ENCODE results near the gene ADAMTS8.
A peak's percentile ranks its signal among the peaks of the same experiment; 100 is the strongest.

ADAMTS8 gene

DNA sequence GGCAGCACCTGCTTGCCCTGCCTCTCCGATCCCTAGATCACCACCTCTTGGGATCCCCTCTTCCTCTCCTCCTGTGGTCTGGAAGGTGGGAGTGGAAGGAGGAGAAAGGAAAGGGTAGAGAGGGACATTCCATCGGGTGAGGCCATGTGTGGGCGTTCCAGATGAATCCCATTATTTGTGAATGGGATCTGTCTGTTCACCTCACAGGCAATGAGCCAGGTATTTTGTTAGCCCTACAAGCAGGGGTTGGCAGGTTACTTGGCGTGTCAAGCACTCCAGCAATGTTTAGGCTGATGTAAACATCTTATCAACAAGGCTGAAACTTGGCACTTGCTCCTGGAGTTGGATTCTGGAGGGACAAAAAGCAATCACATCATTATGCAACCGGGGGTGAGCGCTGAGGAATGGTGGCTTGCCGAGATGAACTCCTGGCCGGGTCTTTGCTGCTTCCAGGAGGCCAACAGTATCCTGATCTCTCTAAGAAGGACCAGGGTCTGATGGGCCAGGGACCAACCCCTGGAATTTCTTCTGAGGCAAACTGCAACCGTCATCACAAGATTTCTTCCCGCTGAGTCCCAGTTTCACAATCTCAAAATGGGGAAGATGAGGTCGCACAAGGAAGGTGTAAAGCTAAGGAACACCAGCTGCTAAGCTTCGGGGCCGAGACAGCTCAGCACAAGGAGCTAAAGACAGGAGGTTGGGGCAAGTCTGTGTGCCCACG, 7.8 kb downstream of the ADAMTS8 start:
- no peak for DNase-seq (ENCODE audit: low read depth, low spot score)

DNA sequence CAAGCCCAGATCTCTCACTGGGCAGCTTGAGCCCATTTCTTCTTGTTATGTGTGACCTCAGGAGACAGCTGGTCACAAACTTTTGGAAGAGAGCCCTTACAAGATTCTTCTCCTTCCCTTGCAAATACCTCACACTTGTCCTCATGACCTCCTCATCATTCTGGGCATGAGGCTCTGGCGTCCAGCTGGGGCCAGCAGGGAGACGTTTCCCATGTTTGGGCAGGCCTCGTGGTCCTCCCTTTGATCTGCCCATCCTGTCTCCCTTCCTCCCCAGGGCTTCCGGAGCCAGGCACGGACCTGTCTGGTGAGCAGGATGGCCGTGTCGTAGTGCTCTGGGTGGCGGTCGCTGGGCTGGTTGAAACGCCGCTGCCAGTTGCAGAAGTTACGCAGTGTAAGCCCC, 9.7 kb downstream of the ADAMTS8 start:
- no peak for DNase-seq (ENCODE audit: low read depth, low spot score)

DNA sequence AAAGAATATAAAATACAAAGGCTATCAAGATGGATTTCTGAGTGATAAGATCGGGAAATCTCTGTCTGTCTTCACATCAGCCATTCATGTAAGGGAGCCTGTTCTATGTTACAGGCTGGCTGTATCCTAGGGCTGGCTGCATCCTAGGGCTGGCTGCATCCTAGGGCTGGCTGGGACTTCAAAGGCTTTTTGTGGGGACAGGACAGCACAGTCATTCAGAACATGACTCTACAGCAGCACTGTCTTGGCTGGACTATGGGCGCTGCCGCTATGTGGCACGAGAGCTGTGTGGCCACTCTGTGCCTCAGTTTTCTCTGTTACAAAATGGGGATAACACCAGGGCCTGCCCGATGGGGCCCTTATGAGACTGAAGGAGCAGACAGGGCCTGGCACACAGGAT, 10.2 kb downstream of the ADAMTS8 start:
- no peak for DNase-seq (ENCODE audit: low read depth, low spot score)

DNA sequence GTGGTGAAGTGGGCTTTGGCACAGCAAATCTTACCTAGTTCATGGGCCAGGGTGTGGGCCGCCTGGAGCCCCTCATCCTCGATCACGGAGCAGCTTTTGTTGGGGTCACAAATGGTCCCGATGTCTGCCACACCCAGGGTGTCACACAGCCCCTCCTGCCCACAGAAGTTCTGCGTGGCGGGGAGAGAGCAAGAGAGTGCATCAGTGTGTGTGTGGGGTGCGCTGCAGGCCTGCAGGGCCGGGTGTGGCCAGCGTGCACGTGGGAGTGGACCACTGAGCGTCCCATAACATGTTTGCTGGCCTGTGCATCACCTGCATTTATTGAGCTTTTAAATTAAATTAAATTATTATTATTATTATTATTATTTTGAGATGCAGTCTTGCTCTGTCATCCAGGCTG, 11.5 kb downstream of the ADAMTS8 start:
- no peak for DNase-seq (ENCODE audit: low read depth, low spot score)

DNA sequence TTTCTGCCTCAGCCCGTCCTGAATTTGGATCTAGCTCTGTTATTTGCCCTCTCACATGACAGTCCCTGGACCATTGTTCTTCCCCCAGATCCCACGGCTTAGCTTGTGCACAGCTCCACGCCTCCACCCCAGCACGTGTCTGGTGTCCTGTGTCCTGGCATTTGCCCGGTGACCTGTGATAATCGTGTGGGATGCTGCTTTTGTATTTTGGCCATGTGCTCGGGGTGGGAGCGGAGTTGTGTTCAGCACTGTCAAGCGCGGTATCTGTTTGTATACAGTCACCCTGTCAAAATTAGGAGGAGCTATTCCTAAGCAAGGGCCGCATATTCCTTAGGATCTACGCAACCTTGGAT, 11.9 kb downstream of the ADAMTS8 start:
- DNase-seq (ENCODE audit: low read depth, low spot score): no peak

DNA sequence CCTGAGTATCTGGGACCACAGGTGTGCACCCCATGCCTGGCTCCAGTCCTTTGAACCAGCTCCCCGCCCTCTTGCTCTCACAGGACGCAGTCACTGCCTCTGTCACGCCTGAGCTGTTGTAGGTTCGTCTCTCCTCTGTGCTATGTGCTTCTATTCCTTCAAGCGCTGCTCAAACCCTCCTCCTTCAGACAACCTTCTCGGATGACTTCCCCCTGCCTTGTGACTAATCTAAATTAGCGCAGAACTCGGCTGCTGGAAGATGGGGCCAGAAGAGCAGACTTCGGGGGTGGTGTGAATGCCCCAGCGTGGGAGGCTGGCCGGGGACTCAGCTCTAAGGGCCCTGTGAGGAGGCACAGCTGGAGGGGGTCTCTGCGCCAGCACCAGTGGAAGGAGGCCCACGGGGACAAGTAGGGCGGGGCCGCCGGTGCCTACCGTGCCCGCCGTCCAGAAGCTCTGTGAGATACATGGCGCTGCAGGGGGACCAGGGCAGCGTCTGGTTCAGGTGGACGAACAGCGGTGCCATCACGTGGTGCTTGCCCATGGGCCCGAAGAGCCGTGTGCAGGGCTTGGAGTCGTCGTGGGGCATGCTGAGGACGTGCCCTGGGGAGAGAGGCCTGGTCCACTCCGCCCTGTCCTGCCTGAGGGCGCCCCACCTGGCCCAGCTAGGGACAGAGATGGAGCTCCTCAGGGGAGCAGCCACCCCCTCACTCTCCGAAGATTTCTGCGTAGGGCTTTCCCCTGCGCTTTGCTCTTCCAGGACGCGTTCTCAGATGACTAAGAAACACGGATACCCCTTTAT, 12.5 kb downstream of the ADAMTS8 start:
- DNase-seq (ENCODE audit: low read depth, low spot score): no peak

DNA sequence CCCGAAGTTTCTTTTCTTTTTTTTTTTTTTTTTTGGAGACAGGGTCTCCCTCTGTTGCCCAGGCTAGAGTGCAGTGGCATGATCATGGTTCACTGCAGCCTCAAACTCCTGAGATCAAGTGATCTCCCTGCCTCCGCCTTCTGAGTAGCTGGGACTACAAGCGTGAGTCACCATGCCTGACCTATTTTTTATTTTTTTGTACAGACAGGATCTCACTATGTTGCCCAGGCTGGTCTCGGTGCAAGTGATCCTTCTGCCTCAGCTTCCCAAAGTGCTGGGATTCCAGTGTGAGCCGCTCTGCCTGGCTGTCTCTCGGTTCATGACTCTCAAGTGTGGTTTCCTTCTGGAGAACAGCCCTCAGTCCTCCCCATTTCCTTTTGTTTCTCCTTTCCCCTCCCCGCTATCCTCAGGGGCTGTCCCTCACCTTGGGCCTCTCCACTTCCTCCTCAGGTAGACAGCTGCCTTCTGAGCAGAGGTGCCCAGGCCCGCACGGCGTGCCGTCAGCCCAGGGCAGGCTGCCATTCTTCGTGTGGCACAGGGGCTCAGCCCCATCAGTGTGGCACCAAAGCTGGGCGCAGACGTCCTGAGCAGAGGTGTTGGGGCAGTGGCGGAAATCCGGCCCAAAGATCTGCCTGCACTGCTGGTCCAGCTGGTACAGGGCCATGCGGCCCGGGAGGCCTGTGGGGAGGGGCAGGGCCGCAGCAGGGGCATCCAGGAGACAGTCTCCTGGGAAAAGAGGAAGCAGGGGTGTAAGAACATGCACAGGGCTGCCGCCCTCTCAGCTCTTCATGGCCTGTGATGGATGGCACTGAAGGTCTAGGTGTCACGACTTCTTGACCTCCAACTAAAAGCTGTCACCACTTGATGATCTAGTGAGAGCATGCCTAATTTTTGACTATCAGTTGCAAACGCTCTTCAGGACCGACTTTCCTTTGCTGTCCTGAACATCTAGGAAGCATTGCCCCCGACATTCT, 14.0 kb downstream of the ADAMTS8 start:
- no peak for DNase-seq (ENCODE audit: low read depth, low spot score)

DNA sequence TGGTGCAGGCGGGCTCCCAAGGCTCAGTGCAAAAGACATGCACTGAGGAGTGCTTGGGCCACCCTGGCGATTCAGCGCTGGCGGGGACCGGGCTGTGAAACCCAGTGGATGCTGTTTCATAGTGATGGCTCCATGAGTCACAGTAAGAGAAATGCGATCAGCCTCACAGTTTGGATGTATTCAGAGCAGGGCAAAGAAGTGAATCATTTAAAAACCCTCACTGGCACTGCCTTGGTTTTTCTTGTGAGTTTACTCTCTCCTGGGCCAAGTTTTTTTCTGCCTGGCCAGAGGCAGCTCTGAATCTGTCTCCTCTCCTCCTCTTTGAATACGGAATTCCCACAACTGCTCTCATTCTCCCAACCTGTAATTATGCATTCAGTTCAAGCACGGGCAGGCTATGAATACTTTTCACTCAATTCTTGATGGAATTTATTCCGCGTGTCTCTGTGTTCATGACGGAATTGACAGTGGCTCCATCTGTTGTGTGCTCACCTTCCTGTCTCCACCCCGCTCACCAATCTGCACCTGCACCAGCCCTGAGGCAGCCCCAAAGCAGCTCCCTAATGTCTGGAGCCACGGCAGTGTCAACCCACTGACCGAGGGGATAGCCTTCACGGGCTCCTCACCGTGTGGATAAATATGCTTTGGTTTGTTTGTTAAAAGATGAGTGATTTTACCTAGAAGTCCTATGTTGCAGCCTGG, 14.9 kb downstream of the ADAMTS8 start:
- DNase-seq (ENCODE audit: low read depth, low spot score): peak; percentile 92

DNA sequence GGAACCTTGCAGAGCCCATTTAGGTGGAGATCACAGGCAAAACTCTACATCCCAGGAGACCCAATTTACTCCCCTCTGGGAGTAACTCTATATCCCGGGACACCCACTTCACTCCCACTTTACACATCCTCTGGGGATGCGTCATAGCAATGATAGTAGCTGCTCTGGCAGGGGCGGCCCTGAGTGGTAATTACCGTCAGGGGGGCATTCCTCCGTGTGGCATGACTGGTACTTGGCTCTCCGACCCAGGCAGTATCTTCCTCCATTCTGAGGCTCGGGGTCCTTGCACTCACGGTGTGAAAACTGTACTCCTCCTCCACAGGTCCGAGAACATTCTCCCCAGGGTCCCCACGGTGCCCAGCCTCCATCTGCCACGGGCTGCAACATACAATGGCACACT, 17.2 kb downstream of the ADAMTS8 start:
- DNase-seq (ENCODE audit: low read depth, low spot score): no peak

DNA sequence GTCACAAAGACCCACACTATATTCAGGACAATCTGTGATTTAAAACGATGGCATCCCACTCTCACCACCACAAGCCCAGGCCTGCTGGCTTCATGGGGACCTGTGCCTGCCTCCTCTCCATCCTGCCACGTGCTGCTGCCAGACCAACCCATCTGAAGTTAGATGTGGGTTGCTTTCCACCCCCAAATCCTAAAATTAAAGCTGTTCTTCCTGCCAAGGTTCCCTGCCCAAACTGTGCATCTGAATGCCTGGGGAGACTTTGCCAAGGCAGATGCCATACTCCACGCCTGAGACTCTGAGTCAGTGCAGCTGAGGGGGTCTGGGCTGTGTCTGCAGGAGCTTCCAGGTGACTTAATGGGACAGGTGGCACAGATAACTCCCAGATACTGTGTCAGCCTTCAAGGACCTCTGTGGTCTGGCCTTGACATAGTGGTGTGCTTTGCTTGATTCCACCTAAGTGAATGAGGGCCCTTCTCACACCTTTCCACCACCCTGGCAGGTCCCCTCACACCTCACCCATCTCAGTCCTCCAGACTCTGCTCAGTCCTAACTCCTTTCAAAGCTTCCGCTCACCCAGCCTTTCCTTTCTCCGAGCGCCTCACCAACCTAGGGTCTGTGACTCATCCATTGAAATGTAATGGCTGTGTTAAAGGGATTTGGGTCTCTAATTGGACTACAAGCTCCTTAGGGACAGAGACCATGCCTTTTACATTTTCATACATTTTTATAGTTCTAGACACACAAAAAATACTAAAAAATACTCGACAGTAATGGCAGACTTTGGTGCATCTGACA, 18.6 kb downstream of the ADAMTS8 start:
- no peak for DNase-seq (ENCODE audit: low read depth, low spot score)

DNA sequence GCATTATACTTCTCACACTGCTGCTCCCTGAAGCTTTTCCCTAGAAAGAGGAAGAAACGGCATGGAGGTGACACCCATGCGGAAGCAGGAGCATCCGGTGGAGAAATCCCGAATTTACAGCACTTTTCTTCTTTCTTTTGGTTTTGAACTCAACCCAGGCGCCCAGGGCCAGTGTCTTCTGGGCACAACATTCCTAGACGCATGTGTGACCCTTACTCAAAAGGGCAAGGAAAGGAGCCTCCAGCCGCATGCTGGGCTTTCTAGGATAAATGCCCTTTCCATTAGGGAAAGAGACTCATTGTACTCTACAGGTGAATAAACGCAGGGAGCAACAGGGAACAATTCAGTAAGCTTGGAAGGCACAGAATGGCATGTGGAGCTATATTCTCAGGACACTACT, 19.5 kb downstream of the ADAMTS8 start:
- DNase-seq (ENCODE audit: low read depth, low spot score): no peak

DNA sequence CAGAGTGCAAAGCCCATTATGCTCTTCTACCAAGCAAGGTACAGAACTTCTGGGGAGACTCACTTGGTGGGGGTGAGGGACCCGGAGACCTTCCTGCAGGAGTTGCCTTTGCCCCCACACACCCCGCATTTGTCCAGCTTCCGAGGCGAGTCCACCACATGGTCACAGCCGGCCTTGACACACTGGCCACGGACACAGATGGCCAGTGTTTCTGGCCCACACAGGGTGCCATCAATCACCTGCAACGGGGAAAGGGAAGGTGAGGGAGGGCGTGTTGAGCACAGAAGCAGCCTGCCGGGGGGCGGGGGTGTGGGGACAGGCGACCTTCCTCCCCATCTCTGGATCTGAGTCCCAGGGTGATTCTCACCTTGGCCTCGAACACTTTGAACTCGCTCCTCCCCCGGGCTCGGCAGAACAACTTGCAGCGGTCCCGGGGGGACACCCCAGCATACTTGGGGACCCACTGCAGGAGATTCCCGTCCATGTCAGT, 20.0 kb downstream of the ADAMTS8 start:
- DNase-seq (ENCODE audit: low read depth, low spot score): no peak

DNA sequence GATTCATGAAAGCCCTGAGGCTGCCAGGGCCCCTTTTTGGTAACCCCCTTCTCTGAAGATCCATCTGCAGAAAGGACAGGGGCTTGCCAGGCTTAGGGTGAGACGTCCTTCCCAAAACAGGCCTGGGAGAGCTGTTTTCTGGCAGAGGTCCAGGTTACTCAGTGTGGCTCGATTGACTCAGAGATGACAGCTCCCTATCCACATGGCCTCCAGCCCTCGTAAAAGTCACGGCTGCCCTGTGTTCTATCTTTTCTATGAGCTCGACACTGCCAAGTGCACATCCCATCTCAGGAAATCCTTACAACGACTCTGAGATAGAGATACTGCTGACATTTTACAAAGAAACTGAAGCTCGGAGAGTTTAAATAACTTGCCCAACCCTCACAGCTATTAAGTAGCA, 20.4 kb downstream of the ADAMTS8 start:
- DNase-seq (ENCODE audit: low read depth, low spot score): peak; percentile 43

DNA sequence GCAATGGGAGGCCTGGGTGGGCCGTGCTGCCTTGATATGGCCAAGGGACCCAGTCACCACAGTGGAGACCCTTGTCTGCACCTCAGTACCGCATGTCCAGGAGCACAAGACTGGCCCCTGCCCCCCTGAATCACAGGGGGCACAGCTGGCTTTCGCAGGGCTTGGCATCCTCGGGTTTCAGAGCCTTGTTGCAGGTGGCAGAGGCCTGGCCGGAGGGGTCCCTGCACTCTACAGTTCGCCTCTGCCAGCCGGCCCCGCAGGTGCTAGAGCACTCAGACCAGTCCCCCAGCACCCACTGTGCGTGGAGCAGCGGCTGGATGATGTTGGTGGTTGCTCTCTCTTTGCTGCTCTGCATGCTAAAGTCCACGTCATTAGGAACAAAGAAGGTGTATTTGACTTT, 23.0 kb downstream of the ADAMTS8 start:
- no peak for DNase-seq (ENCODE audit: low read depth, low spot score)

DNA sequence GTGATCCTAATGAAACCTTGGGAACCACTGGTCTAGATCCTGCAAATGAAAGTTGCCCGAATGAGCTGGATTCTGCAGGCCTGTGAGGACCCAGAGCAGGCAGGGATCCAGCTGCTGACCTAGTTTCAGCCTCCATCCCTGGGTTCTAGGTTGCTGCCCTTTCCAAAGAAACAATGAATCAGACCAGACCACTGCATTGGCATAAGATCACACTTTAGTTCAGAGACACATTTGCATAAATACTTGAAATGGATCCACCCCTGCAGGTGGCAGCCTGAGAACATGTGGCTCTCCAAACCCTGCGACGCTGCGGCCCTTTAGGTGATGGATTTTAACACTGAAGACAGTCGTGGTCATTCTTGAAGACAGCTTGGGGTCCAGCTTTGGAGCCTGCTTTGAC, 23.7 kb downstream of the ADAMTS8 start:
- peak; percentile 70 for DNase-seq (ENCODE audit: low read depth, low spot score)

DNA sequence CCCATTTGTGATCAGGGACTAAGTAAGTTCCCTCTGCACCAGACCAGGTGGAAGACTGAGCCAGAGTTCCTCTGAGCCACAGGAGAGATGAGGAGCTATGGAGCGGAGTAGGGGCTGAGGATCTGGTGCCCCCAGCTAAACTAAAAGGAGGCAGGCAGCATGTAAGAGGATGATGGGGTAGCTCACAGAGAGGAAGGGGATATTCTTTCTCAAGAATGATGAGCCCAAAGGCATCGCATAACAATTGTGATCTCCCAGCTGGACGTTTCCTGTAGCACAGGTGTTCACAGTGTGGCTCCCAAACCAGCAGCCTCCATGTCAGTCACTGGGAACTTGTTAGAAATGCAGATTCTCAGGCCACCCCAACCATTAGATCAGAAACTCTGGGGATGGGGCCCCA, 24.4 kb downstream of the ADAMTS8 start:
- no peak for DNase-seq (ENCODE audit: low read depth, low spot score)

DNA sequence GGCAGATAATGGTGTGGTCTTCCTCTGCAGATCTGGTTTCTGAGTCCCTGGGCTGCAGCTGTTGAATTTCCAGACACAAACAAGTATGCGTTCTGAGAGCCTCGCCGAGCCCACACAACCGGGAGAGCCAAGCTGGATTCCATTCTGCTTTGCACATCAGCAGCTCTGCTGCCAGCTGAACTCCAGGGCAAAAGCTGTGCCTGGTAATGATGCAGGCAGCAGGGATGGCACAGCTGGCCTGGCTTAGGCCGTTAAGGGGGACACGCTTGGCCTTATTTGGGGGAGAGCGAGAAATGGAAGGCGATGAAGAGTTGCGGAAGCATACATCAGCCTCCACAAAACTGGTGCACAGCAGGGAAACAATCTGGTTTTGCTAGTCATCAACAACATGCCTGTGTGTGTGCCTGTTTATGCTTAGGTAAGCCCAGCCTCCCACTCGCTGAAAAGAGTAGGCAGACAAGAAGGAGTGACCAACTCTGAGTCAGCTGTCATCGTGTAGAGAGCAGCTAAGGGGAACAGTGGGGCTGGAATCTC, 25.1 kb downstream of the ADAMTS8 start:
- DNase-seq (ENCODE audit: low read depth, low spot score): peak; percentile 90

DNA sequence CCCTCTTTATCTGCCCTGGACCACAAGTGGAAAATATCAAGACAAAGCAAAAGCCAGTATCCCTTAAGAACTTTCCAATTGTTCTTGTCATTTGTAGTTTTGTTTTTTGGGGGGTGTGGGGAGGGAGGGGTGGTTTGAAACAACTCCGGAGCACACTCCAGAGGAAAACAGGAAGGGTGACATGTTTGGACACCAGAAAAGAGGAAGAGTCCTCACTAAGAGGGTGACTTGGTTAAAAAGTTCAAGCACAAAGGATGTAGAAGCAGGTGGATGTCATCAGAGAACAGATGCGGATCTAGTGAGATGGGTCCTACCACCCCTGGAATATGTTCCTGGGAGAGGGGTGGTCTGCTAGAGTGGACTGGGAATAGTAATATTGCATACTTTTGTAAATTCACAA, 25.8 kb downstream of the ADAMTS8 start:
- no peak for DNase-seq (ENCODE audit: low read depth, low spot score)

DNA sequence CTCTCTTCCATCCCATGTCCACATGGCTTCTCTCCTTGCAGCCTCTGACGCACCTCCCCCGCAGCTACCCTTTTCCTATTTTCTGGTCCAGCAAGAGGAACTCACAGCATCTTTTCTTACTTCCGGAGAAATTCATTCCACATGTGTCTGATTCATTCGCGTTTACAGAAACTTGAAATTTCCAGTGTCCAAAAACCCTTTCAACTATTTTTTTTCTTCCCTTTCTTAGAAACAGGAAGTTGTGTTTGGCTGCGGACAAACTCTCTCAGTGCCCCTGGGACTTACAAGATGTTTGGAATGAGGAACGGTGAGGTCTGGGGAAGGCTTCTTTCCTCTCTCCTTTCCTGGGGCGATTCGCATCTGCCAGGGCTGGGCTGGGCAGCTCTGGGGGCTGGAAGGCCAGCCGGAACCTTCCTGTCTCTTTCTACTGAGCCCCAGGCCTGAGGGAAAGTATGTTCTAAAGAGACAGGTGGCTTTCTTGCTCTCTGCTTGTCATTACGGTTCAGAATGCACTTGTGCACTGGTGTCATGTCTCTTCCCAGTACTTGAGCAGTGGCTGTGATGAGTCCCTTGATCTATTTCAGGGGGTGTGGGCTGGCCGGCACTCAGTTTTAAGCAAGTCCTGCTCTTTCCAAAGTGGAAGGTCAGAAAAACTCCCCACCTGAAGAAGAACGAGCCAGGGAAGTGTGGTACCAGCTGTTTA, 27.5 kb downstream of the ADAMTS8 start:
- DNase-seq (ENCODE audit: low read depth, low spot score): peak; percentile 24

DNA sequence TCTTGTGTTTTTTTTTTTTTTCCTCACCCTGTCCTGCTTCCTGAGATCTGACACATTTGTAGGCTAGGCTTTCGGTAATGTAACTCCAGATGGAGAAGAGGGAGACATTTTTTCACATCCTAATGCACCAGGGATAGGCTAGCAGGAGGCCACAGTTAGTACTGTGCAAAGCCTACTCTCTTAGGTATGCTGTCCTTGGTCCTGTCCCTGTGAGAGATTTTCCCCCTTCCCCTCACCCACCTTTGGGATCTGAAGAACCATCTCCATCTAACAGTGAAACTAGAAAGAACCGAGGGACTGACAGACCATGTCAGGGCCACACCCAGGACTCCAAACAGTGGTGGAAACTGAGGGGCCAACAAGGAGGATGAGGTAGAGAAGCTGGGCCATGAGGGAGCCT, 29.2 kb downstream of the ADAMTS8 start:
- no peak for DNase-seq (ENCODE audit: low read depth, low spot score)
